Measurements from ENCODE around the gene TNFAIP3.
"Not testable (repeated sequence)": the region's sequence is repeated elsewhere in the genome, so short reads cannot be mapped to it uniquely, and the experiment has no call there.

The TNFAIP3 gene

DNA sequence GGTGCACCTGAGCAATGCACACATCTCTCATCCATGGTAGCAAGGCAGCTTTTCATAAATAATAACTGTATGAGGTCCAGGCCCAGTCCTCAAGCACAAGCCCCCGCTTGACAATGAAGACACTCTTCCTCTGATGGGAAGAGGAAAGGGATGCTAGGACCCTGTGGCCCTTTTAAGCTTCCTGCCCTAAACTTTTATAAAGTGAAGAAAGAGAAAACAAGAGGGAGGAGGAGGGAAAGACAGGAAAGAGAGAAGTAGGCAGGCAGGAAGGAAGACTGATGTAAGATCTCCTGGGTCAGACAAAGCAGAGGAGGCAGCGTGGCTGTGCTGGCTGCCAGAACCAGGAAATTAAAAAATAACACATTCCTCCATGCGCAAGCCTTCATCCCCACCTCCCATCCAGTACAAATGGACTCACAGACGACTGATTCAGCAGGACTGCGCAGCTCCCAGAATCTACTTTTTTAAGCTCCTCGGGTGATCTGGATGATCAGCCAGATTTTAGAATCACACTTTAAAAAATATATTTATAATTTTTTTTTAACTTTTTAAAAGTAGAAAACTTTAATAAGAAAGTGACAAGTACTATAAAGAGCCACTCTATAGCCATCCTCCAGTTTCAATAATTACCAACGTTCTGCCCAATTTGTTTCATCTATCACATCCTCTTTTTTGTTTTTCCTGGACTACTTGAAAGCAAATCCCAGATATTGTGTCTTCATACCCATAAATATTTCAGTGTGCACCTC lies 16.5 kb downstream of the TNFAIP3 start:
- no peak for TF ChIP-seq ZFP30 (CRISPR knock-in tag; IDR thresholded peaks at IDR 0.05)
- TF ChIP-seq, protein P1, sequence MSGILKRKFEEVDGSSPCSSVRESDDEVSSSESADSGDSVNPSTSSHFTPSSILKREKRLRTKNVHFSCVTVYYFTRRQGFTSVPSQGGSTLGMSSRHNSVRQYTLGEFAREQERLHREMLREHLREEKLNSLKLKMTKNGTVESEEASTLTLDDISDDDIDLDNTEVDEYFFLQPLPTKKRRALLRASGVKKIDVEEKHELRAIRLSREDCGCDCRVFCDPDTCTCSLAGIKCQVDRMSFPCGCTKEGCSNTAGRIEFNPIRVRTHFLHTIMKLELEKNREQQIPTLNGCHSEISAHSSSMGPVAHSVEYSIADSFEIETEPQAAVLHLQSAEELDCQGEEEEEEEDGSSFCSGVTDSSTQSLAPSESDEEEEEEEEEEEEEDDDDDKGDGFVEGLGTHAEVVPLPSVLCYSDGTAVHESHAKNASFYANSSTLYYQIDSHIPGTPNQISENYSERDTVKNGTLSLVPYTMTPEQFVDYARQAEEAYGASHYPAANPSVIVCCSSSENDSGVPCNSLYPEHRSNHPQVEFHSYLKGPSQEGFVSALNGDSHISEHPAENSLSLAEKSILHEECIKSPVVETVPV (CRISPR knock-in tag; IDR thresholded peaks at IDR 0.05): no peak
- TF ChIP-seq RARB (CRISPR knock-in tag; IDR thresholded peaks at IDR 0.05): no peak
- TF ChIP-seq ZC3H10 (CRISPR knock-in tag; IDR thresholded peaks at IDR 0.05): no peak
- no peak for TF ChIP-seq PPARA (CRISPR knock-in tag; IDR thresholded peaks at IDR 0.05; ENCODE audit: borderline replicate concordance)
- no peak for TF ChIP-seq SNAI2 (CRISPR knock-in tag; IDR thresholded peaks at IDR 0.05)
- no peak for TF ChIP-seq ZNF70 (CRISPR knock-in tag; IDR thresholded peaks at IDR 0.05)
- TF ChIP-seq ESRRG (CRISPR knock-in tag; IDR thresholded peaks at IDR 0.05): no peak
- no peak for TF ChIP-seq ISL1 (CRISPR knock-in tag; IDR thresholded peaks at IDR 0.05)
- no peak for TF ChIP-seq TCF4 (CRISPR knock-in tag; IDR thresholded peaks at IDR 0.05; ENCODE audit: borderline replicate concordance)
- no peak for TF ChIP-seq BACH2 (CRISPR knock-in tag; IDR thresholded peaks at IDR 0.05; ENCODE audit: borderline replicate concordance)
- TF ChIP-seq GLIS3 (CRISPR knock-in tag; IDR thresholded peaks at IDR 0.05): no peak
- no peak for TF ChIP-seq ZNF565 (CRISPR knock-in tag; conservative IDR thresholded peaks at IDR 0.05; ENCODE audit: low read depth)
- TF ChIP-seq ARNTL (CRISPR knock-in tag; IDR thresholded peaks at IDR 0.05; ENCODE audit: borderline replicate concordance, low read depth): no peak
- TF ChIP-seq, protein P2, sequence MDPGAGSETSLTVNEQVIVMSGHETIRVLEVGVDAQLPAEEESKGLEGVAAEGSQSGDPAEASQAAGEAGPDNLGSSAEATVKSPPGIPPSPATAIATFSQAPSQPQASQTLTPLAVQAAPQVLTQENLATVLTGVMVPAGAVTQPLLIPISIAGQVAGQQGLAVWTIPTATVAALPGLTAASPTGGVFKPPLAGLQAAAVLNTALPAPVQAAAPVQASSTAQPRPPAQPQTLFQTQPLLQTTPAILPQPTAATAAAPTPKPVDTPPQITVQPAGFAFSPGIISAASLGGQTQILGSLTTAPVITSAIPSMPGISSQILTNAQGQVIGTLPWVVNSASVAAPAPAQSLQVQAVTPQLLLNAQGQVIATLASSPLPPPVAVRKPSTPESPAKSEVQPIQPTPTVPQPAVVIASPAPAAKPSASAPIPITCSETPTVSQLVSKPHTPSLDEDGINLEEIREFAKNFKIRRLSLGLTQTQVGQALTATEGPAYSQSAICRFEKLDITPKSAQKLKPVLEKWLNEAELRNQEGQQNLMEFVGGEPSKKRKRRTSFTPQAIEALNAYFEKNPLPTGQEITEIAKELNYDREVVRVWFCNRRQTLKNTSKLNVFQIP (CRISPR knock-in tag; IDR thresholded peaks at IDR 0.05; ENCODE audit: borderline replicate concordance, low read depth): no peak
- TF ChIP-seq CSDC2 (CRISPR knock-in tag; IDR thresholded peaks at IDR 0.05): no peak
- no peak for TF ChIP-seq OSR1 (CRISPR knock-in tag; IDR thresholded peaks at IDR 0.05)
- TF ChIP-seq, protein P3, sequence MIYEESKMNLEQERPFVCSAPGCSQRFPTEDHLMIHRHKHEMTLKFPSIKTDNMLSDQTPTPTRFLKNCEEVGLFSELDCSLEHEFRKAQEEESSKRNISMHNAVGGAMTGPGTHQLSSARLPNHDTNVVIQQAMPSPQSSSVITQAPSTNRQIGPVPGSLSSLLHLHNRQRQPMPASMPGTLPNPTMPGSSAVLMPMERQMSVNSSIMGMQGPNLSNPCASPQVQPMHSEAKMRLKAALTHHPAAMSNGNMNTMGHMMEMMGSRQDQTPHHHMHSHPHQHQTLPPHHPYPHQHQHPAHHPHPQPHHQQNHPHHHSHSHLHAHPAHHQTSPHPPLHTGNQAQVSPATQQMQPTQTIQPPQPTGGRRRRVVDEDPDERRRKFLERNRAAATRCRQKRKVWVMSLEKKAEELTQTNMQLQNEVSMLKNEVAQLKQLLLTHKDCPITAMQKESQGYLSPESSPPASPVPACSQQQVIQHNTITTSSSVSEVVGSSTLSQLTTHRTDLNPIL (CRISPR knock-in tag; IDR thresholded peaks at IDR 0.05; ENCODE audit: low read depth): no peak
- TF ChIP-seq ZFP3 (CRISPR knock-in tag; IDR thresholded peaks at IDR 0.05): no peak
- no peak for ATAC-seq

DNA sequence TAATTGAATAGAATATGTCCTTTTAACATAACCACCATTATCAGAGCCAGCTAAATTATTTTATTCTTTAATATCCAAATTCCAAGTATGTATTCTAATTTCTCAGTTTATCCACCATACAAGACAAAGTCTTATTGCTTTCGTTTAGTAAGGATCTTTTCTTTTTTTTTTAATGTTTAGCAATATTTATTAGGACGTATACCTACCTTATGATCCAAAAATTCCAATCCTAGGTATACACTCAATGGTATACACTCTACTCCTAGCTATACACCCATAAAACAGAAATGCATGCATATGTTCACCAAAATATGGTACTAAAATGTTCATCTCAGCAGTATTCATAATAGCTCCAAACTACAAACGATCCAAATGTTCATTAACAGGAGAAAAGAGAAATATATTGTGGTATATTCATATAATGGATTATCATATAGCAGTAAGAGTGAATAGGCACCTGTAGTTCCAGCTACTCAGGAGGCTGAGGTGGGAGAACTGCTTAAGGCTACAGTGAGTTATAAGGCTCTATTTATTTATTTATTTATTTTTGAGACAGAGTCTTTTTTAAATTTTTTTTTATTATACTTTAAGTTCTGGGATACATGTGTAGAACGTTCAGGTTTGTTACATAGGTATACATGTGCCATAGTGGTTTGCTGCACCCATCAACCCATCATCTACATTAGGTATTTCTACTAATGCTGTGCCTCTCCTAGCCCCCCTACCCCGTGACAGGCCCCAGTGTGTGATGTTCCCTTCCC lies 17.3 kb downstream of the TNFAIP3 start:
- TF ChIP-seq, protein P4, sequence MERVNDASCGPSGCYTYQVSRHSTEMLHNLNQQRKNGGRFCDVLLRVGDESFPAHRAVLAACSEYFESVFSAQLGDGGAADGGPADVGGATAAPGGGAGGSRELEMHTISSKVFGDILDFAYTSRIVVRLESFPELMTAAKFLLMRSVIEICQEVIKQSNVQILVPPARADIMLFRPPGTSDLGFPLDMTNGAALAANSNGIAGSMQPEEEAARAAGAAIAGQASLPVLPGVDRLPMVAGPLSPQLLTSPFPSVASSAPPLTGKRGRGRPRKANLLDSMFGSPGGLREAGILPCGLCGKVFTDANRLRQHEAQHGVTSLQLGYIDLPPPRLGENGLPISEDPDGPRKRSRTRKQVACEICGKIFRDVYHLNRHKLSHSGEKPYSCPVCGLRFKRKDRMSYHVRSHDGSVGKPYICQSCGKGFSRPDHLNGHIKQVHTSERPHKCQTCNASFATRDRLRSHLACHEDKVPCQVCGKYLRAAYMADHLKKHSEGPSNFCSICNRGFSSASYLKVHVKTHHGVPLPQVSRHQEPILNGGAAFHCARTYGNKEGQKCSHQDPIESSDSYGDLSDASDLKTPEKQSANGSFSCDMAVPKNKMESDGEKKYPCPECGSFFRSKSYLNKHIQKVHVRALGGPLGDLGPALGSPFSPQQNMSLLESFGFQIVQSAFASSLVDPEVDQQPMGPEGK (CRISPR knock-in tag; IDR thresholded peaks at IDR 0.05; ENCODE audit: borderline replicate concordance): no peak
- TF ChIP-seq ZNF565 (CRISPR knock-in tag; conservative IDR thresholded peaks at IDR 0.05; ENCODE audit: low read depth) (no peak), TOX (CRISPR knock-in tag; IDR thresholded peaks at IDR 0.05; ENCODE audit: borderline replicate concordance) (no peak), BACH2 (CRISPR knock-in tag; IDR thresholded peaks at IDR 0.05; ENCODE audit: borderline replicate concordance) (no peak), ESRRG (CRISPR knock-in tag; IDR thresholded peaks at IDR 0.05) (no peak), CSDC2 (CRISPR knock-in tag; IDR thresholded peaks at IDR 0.05) (no peak)
- ATAC-seq: no peak

DNA sequence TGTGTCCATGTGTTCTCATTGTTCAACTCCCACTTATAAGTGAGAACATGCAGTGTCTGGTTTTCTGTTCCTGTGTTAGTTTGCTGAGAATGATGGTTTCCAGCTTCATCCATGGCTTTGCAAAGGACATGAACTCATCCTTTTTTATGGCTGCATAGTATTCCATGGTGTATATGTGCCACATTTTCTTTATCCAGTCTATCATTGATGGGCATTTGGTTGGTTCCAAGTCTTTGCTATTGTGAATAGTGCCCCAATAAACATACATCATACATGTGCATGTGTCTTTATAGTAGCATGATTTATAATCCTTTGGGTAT lies 17.8 kb downstream of the TNFAIP3 start:
- not testable (repeated sequence) for ATAC-seq

DNA sequence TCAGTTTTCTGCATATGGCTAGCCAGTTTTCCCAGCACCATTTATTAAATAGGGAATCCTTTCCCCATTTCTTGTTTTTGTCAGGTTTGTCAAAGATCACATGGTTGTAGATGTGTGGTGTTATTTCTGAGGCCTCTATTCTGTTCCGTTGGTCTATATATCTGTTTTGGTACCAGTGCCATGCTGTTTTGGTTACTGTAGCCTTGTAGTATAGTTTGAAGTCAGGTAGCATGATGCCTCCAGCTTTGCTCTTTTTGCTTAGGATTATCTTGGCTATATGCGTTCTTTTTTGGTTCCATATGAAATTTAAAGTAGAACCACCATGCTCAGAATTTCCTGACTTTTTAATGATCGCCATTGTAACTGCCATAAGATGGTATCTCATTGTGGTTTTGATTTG lies 19.2 kb downstream of the TNFAIP3 start:
- ATAC-seq: not testable (repeated sequence)

All from SK-N-SH treated with all-trans-retinoic acid at 6 μM for 48 hours (cell line).